Neuron (in vitro differentiated cells): Measurements from ENCODE around the gene ROBO4.

Source experiments
- H2AFZ ChIP-seq: one replicate; pipeline ENCODE4 v1.6.1; 2013; ENCODE audit warnings: low read depth, mild to moderate bottlenecking, inconsistent platforms, low read length, moderate library complexity
- H3K27me3 ChIP-seq: one replicate; pipeline ENCODE4 v1.6.1; 2013; ENCODE audit warnings: low read length; ENCODE audit not compliant: insufficient read depth
- H3K36me3 ChIP-seq: one replicate; pipeline ENCODE4 v1.6.1; 2013; ENCODE audit warnings: low read length; ENCODE audit not compliant: insufficient read depth
- H3K4me1 ChIP-seq: one replicate; pipeline ENCODE4 v1.6.1; 2013; ENCODE audit warnings: low read length; ENCODE audit not compliant: insufficient read depth
- H3K4me3 ChIP-seq: 2 replicates; pipeline ENCODE4 v1.5.1; 2013; ENCODE audit warnings: mild to moderate bottlenecking, low read length, moderate library complexity
- H3K9me3 ChIP-seq: one replicate; pipeline ENCODE4 v1.6.1; 2013; ENCODE audit warnings: low read length

ROBO4 gene

DNA sequence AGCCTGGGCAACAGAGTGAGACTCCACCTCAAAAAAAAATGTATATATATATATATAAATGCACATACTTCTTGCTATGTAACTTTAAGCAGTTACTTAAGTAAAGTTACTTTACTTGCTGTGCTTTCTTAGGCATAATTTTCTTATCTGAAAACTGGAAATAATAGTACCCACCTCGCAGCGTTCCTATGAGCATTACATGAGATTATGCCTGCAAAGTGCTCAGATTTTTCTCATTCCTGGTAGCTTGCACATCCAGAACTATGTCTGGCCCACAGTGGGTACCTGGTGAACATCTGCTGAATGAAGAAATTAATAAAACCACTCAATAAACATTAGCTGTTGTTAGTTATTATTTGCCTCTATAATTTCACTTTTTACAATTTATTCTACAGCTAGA, 38.5 kb downstream of the ROBO4 start:
- Histone ChIP-seq H3K4me1 (peaks cover 19% of the 10 kb centered on the region), H3K4me3 (no peak overlapping the region), H3K27me3 (peaks cover 44% of the 10 kb centered on the region), H2AFZ (no peak overlapping the region), H3K9me3 (no peaks in the 10 kb centered on the region), H3K36me3 (no peaks in the 10 kb centered on the region)

DNA sequence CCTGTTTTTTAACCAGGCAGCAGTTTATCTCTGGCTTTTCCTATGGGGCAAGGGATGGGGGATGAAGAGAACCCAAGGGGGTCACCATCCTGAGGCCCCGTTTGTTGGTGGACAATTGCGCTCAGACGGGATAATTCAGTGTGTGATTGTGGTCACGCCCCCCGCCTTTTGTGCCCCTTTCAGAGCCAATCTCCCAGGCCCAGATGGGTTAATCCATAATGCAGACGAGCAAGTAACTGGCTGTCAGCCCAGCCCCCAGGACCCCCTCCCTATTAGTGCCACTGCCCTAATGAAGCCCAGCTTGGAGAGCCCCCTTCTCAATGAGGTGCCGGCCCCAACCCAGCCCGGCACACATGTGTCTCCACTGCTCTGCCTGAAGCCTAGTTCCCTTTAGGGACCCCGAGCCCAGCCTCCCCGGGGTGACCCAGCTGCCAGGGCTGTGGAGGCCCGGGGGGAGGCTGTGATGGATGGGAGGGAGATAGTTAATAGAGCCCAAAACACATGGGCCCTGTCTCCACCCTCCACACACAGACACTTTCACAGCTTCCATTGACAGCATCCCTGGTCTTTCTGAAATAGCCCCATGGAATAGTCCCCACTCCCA, 51.5 kb downstream of the ROBO4 start:
- H3K36me3 ChIP-seq: no peaks in the 10 kb centered on the region
- H3K9me3 ChIP-seq: no peaks in the 10 kb centered on the region
- no peak overlapping the region for H2AFZ ChIP-seq
- H3K27me3 ChIP-seq: peaks cover 83% of the 10 kb centered on the region
- peaks cover 44% of the 10 kb centered on the region for H3K4me1 ChIP-seq
- H3K4me3 ChIP-seq: no peak overlapping the region

DNA sequence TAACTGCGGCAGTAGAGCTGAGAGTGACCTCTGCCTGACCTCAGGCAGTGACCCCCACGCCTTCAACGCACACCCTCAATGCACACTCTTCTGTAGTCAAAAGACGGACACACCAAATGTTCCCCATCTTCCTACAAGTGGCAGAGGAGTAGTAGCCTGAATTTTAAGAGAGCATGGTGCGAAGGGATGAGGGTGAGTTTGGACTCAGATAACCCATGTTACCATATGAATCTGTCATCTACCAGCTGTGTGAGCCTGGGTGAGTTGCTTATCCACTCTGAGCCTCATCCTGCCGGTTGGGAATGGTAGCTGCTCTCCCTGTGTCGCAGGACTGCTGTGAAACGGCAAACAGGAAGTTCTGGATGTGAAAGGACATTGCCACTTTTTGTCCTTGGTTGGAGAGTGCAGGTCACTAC, 53.0 kb downstream of the ROBO4 start:
- peaks cover 48% of the 10 kb centered on the region for H3K4me1 ChIP-seq
- no peaks in the 10 kb centered on the region for H3K36me3 ChIP-seq
- no peak overlapping the region for H2AFZ ChIP-seq
- no peak overlapping the region for H3K4me3 ChIP-seq
- no peaks in the 10 kb centered on the region for H3K9me3 ChIP-seq
- peaks cover 85% of the 10 kb centered on the region for H3K27me3 ChIP-seq

GRCh38 chr11:124843616-124843910, 54.1 kb downstream of the ROBO4 start:
- H3K9me3 ChIP-seq: no peaks in the 10 kb centered on the region
- H3K4me3 ChIP-seq: peak overlapping the region; percentile 44
- peaks cover 53% of the 10 kb centered on the region for H3K4me1 ChIP-seq
- peaks cover 87% of the 10 kb centered on the region for H3K27me3 ChIP-seq
- no peaks in the 10 kb centered on the region for H3K36me3 ChIP-seq
- no peak overlapping the region for H2AFZ ChIP-seq

DNA sequence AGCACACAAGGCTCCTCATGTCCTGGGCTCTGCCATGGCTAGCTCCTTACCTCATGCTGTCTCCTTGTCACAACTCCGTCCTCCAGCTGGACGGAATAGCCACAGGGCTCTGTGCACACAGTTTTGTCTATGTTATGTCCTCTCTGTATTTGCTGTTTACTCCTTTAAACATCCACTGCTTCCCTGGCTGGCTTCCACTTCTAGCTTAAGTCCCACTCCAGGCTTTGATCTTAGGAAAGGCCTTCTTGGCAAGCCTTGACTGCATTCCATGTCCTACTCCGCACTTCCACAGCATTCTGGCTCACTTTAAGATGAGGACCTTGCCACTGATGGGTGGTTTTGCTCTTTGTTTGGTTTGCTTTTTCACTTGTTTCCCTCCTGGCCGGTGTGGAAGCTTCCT, 55.4 kb downstream of the ROBO4 start:
- Histone ChIP-seq H3K4me1 (peaks cover 46% of the 10 kb centered on the region), H3K27me3 (peaks cover 89% of the 10 kb centered on the region), H3K9me3 (no peaks in the 10 kb centered on the region), H3K36me3 (no peaks in the 10 kb centered on the region), H3K4me3 (no peak overlapping the region), H2AFZ (no peak overlapping the region)

- H2AFZ ChIP-seq: no peak overlapping the region
- H3K27me3 ChIP-seq: peaks cover 86% of the 10 kb centered on the region
- H3K36me3 ChIP-seq: no peaks in the 10 kb centered on the region
- no peaks in the 10 kb centered on the region for H3K9me3 ChIP-seq
- no peak overlapping the region for H3K4me3 ChIP-seq
- peaks cover 49% of the 10 kb centered on the region for H3K4me1 ChIP-seq
Measured at GRCh38 chr11:124841840-124842239, 55.8 kb downstream of the ROBO4 start.

DNA sequence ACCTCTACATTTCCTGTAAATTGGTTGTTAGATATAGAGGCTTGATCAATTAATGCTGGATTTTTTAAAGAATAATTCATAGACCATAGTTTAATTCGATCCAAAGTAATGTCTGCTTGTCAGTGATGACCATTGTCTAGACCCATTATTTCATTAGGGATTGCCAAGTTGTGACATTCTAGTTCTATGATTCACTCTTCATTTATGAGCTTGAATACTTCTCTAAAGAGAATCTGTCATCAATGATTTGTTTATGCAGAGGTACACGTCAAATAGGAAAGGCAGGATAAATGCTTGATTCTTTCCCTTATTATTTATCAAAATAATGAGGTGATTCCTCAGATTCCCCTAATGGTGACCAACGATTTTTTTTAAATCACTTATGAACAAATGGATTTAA, 56.5 kb downstream of the ROBO4 start:
- Histone ChIP-seq H3K4me3 (no peak overlapping the region), H2AFZ (no peak overlapping the region), H3K9me3 (no peaks in the 10 kb centered on the region), H3K27me3 (peaks cover 82% of the 10 kb centered on the region), H3K4me1 (peaks cover 45% of the 10 kb centered on the region), H3K36me3 (no peaks in the 10 kb centered on the region)

GRCh38 chr11:124840666-124841065, 57.0 kb downstream of the ROBO4 start:
- H2AFZ ChIP-seq: no peak overlapping the region
- H3K36me3 ChIP-seq: no peaks in the 10 kb centered on the region
- H3K27me3 ChIP-seq: peaks cover 77% of the 10 kb centered on the region
- no peak overlapping the region for H3K4me3 ChIP-seq
- H3K4me1 ChIP-seq: peaks cover 40% of the 10 kb centered on the region
- H3K9me3 ChIP-seq: no peaks in the 10 kb centered on the region

- Histone ChIP-seq H3K27me3 (peaks cover 71% of the 10 kb centered on the region), H3K4me3 (peak overlapping the region; percentile 34), H3K4me1 (peaks cover 35% of the 10 kb centered on the region)
Measured at GRCh38 chr11:124839972-124840621, 57.6 kb downstream of the ROBO4 start.

GRCh38 chr11:124839128-124839971, 58.3 kb downstream of the ROBO4 start:
- Histone ChIP-seq H3K4me1 (peaks cover 30% of the 10 kb centered on the region), H3K9me3 (no peaks in the 10 kb centered on the region), H3K36me3 (no peaks in the 10 kb centered on the region), H3K27me3 (peaks cover 67% of the 10 kb centered on the region), H2AFZ (peak overlapping the region; percentile 87), H3K4me3 (peak overlapping the region; percentile 34)

More at GRCh38 chr11:124839972-124840621, 57.6 kb downstream of the ROBO4 start:
- Histone ChIP-seq H3K36me3 (no peaks in the 10 kb centered on the region), H3K9me3 (no peaks in the 10 kb centered on the region), H2AFZ (peak overlapping the region; percentile 87)

GRCh38 chr11:124838805-124839127, 58.9 kb downstream of the ROBO4 start:
- Histone ChIP-seq H3K4me1 (peaks cover 30% of the 10 kb centered on the region), H2AFZ (no peak overlapping the region), H3K4me3 (peak overlapping the region; percentile 34), H3K36me3 (no peaks in the 10 kb centered on the region), H3K9me3 (no peaks in the 10 kb centered on the region), H3K27me3 (peaks cover 62% of the 10 kb centered on the region)

- no peak overlapping the region for H3K4me3 ChIP-seq
- no peak overlapping the region for H2AFZ ChIP-seq
- H3K27me3 ChIP-seq: peaks cover 50% of the 10 kb centered on the region
- H3K4me1 ChIP-seq: peaks cover 19% of the 10 kb centered on the region
- H3K9me3 ChIP-seq: no peaks in the 10 kb centered on the region
- no peaks in the 10 kb centered on the region for H3K36me3 ChIP-seq
Measured at GRCh38 chr11:124837491-124837856, 60.2 kb downstream of the ROBO4 start.

DNA sequence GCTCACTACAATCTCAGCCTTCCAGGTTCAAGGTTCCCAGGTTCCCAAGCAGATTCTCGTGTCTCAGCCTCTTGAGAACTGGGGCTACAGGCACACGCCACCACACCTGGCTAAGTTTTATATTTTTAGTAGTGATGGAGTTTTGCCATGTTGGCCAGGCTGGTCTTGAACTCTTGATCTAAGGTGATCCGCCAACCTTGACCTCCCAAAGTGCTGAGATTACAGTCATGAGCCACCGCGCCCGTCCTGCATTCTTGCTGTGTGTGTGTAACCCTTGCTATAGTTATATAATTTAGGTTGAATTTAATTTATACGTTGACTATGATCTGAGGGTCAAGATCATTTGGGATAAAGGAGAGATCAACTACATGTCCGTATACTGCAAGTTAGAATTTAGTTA, 61.7 kb downstream of the ROBO4 start:
- H3K36me3 ChIP-seq: no peaks in the 10 kb centered on the region
- H2AFZ ChIP-seq: no peak overlapping the region
- no peaks in the 10 kb centered on the region for H3K9me3 ChIP-seq
- peaks cover 18% of the 10 kb centered on the region for H3K4me1 ChIP-seq
- H3K4me3 ChIP-seq: no peak overlapping the region
- peaks cover 35% of the 10 kb centered on the region for H3K27me3 ChIP-seq
